ENCODE results near the gene TMEM232.

DNA sequence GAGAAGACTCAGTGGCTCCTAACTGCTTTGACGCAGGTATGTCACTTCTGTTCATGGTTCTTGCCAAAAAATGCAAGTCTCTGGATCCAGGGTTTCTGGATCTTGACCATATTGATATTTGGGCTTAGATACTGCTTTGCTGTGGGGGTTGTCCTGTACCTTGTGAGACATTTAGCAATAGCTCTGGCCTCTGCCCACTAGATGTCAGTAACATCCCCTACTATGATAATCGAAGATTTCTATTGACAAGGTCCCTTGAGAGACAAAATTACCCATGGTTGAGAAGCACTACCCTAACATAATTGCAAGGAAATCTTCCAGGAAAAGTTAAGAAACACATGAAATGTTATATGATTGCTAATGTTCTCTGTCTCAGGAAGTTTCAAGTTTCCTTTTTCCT lies 285.4 kb downstream of the TMEM232 start:
- TF ChIP-seq TAF1 (IDR thresholded peaks at IDR 0.05; ENCODE audit: low read depth, low read length) (no peak), SPI1 (IDR thresholded peaks at IDR 0.05; ENCODE audit: low read depth, low read length) (no peak), POLR2A (IDR thresholded peaks at IDR 0.05; ENCODE audit: low read depth, low read length) (no peak), POLR2AphosphoS5 (IDR thresholded peaks at IDR 0.05; ENCODE audit: low read depth, low read length) (no peak)
